H9 (cell line): Measurements from ENCODE around the gene HAGH. TPM values are rescaled to one million over a fixed set of nuclear protein-coding genes. Genes with fewer than 3 reads are reported as not detected.

ENCODE experiments used
- DNase-seq: peaks from one replicate; pipeline ENCODE4 v3.0.0-alpha.2; 2017
- H2AFZ ChIP-seq: one replicate; pipeline ENCODE4 v1.6.1; 2013; ENCODE audit warnings: mild to moderate bottlenecking, low read length, control low read depth, moderate library complexity
- H2AK5ac ChIP-seq: 2 replicates; pipeline ENCODE4 v1.6.1; 2013; ENCODE audit warnings: low read length, control low read depth, mixed read lengths; ENCODE audit not compliant: insufficient read length
- H2BK120ac ChIP-seq: one replicate; pipeline ENCODE4 v1.6.1; 2013; ENCODE audit warnings: low read depth, mild to moderate bottlenecking, low read length, control low read depth, inconsistent platforms; ENCODE audit not compliant: poor library complexity, severe bottlenecking
- H2BK12ac ChIP-seq: 2 replicates; pipeline ENCODE4 v1.6.1; 2013; ENCODE audit warnings: low read length, control low read depth, mixed read lengths, low read depth; ENCODE audit not compliant: insufficient read length
- H2BK15ac ChIP-seq: 2 replicates; pipeline ENCODE4 v1.6.1; 2013; ENCODE audit warnings: low read depth, low read length, control low read depth
- H2BK20ac ChIP-seq: one replicate; pipeline ENCODE4 v1.6.1; 2013; ENCODE audit warnings: low read depth, mild to moderate bottlenecking, low read length, control low read depth, inconsistent platforms; ENCODE audit not compliant: poor library complexity, severe bottlenecking
- H2BK5ac ChIP-seq: 2 replicates; pipeline ENCODE4 v1.6.1; 2013; ENCODE audit warnings: low read length, control low read depth, mixed read lengths; ENCODE audit not compliant: insufficient read length
- H3K14ac ChIP-seq: 2 replicates; pipeline ENCODE4 v1.6.1; 2013; ENCODE audit warnings: low read length, control low read depth; ENCODE audit not compliant: insufficient read depth
- H3K18ac ChIP-seq: 2 replicates; pipeline ENCODE4 v1.6.1; 2013; ENCODE audit warnings: low read depth, mild to moderate bottlenecking, mixed read lengths, low read length, control low read depth; ENCODE audit not compliant: insufficient read length
- H3K23ac ChIP-seq: 2 replicates; pipeline ENCODE4 v1.6.1; 2013; ENCODE audit warnings: low read length, control low read depth, mixed read lengths, low read depth; ENCODE audit not compliant: insufficient read length
- H3K23me2 ChIP-seq: 2 replicates; pipeline ENCODE4 v1.6.1; 2013; ENCODE audit warnings: low read depth, mild to moderate bottlenecking, mixed read lengths, low read length, control low read depth; ENCODE audit not compliant: insufficient read length, poor library complexity, severe bottlenecking
- H3K27ac ChIP-seq: 2 replicates; pipeline ENCODE4 v1.5.1; 2013; ENCODE audit warnings: low read length, control low read depth, mixed read lengths, low read depth; ENCODE audit not compliant: insufficient read length
- H3K27me3 ChIP-seq: 2 replicates; pipeline ENCODE4 v1.6.1; 2013; ENCODE audit warnings: low read length, control low read depth, inconsistent platforms; ENCODE audit not compliant: insufficient read depth
- H3K4ac ChIP-seq: 2 replicates; pipeline ENCODE4 v1.6.1; 2013; ENCODE audit warnings: low read depth, mild to moderate bottlenecking, control low read depth, inconsistent platforms, low read length, moderate library complexity
- H3K4me1 ChIP-seq: 2 replicates; pipeline ENCODE4 v1.6.1; 2013; ENCODE audit warnings: low read length, control low read depth, inconsistent platforms; ENCODE audit not compliant: insufficient read depth
- H3K4me2 ChIP-seq: 2 replicates; pipeline ENCODE4 v1.6.1; 2013; ENCODE audit warnings: low read length, control low read depth, mixed read lengths; ENCODE audit not compliant: insufficient read length, insufficient read depth
- H3K56ac ChIP-seq: 2 replicates; pipeline ENCODE4 v1.6.1; 2013; ENCODE audit warnings: low read depth, mild to moderate bottlenecking, mixed read lengths, low read length, control low read depth; ENCODE audit not compliant: insufficient read length
- H3K79me1 ChIP-seq: 2 replicates; pipeline ENCODE4 v1.6.1; 2013; ENCODE audit warnings: low read depth, mild to moderate bottlenecking, moderate library complexity, low read length, control low read depth, inconsistent platforms; ENCODE audit not compliant: insufficient read depth, poor library complexity, severe bottlenecking
- H3K79me2 ChIP-seq: 2 replicates; pipeline ENCODE4 v1.6.1; 2013; ENCODE audit warnings: low read length, control low read depth, inconsistent platforms; ENCODE audit not compliant: insufficient read depth
- H3K9ac ChIP-seq: 2 replicates; pipeline ENCODE4 v1.6.1; 2013; ENCODE audit warnings: low read length, control low read depth, mixed read lengths; ENCODE audit not compliant: insufficient read length; ENCODE audit errors: extremely low read depth
- H3K9me3 ChIP-seq: one replicate; pipeline ENCODE4 v1.6.1; 2013; ENCODE audit warnings: low read depth, low read length, inconsistent platforms; ENCODE audit not compliant: control insufficient read depth
- H3T11ph ChIP-seq: one replicate; pipeline ENCODE4 v1.6.1; 2013; ENCODE audit warnings: mild to moderate bottlenecking, low read length, control low read depth, inconsistent platforms
- H4K20me1 ChIP-seq: one replicate; pipeline ENCODE4 v1.6.1; 2013; ENCODE audit not compliant: control insufficient read depth, insufficient read length, insufficient read depth
- H4K5ac ChIP-seq: 2 replicates; pipeline ENCODE4 v1.6.1; 2013; ENCODE audit warnings: low read depth, mild to moderate bottlenecking, mixed read lengths, low read length, control low read depth; ENCODE audit not compliant: insufficient read length
- H4K8ac ChIP-seq: replicated peaks from 2 replicates; pipeline ENCODE4 v1.6.1; 2013; ENCODE audit warnings: low read length, control low read depth, mixed read lengths, low read depth; ENCODE audit not compliant: insufficient read length
- H4K91ac ChIP-seq: 2 replicates; pipeline ENCODE4 v1.6.1; 2013; ENCODE audit warnings: low read depth, mild to moderate bottlenecking, moderate library complexity, mixed read lengths, low read length, control low read depth; ENCODE audit not compliant: insufficient read length
- H3K27ac Mint-ChIP-seq, 3 experiments: 2 replicates in 2 of 3; 3 replicates in 1 of 3; pipeline ENCODE4 v1.8.0; 2020 to 2021; ENCODE audit warnings: mixed read lengths in 3 of 3, mild to moderate bottlenecking in 1 of 3, moderate library complexity in 1 of 3
- H3K27me3 Mint-ChIP-seq: 2 replicates; pipeline ENCODE4 v1.8.0; 2021; ENCODE audit warnings: low read depth, mild to moderate bottlenecking, moderate library complexity, mixed read lengths
- H3K36me3 Mint-ChIP-seq, 3 experiments: 2 replicates in 2 of 3; 3 replicates in 1 of 3; pipeline ENCODE4 v1.8.0; 2020 to 2021; ENCODE audit warnings: low read depth in 3 of 3, mixed read lengths in 3 of 3; ENCODE audit not compliant: insufficient read depth in 1 of 3
- H3K4me1 Mint-ChIP-seq, 2 experiments: 2 replicates each; pipeline ENCODE4 v1.8.0; 2020; ENCODE audit warnings: mixed read lengths in 2 of 2
- H3K4me3 Mint-ChIP-seq, 2 experiments: 2 replicates in 1 of 2; 3 replicates in 1 of 2; pipeline ENCODE4 v1.8.0; 2020 to 2021; ENCODE audit warnings: mild to moderate bottlenecking in 2 of 2, mixed read lengths in 2 of 2, moderate library complexity in 1 of 2
- H3K9me3 Mint-ChIP-seq, 2 experiments: 2 replicates in 1 of 2; 3 replicates in 1 of 2; pipeline ENCODE4 v1.8.0; 2020; ENCODE audit warnings: mild to moderate bottlenecking in 2 of 2, mixed read lengths in 2 of 2, moderate library complexity in 1 of 2
- WGBS: extraction: QIAGEN DNeasy Blood & Tissue Kit; methylation state at CpG from one replicate; pipeline ENCODE4 v1.1.7; 2013; ENCODE audit warnings: missing lambda C conversion rate, low lambda C conversion rate, mixed read lengths; ENCODE audit not compliant: insufficient read length; ENCODE audit errors: extremely low coverage; 5-methylcytosine and 5-hydroxymethylcytosine counted together
- total RNA-seq: library from RNA; stranded (reverse); gene quantifications from 2 replicates; pipeline ENCODE4 v1.2.1, GENCODE V29; 2021
- TF ChIP-seq, protein P1 (sequence below): fragments of 200-600 bp; sonication (generic); conservative IDR thresholded peaks from 3 replicates; pipeline ENCODE4 v1.8.0; 2021; ENCODE audit warnings: antibody characterized with exemption, mild to moderate bottlenecking

HAGH gene
- total RNA-seq, 1 experiment from 2014 or later = 30.0 TPM

DNA sequence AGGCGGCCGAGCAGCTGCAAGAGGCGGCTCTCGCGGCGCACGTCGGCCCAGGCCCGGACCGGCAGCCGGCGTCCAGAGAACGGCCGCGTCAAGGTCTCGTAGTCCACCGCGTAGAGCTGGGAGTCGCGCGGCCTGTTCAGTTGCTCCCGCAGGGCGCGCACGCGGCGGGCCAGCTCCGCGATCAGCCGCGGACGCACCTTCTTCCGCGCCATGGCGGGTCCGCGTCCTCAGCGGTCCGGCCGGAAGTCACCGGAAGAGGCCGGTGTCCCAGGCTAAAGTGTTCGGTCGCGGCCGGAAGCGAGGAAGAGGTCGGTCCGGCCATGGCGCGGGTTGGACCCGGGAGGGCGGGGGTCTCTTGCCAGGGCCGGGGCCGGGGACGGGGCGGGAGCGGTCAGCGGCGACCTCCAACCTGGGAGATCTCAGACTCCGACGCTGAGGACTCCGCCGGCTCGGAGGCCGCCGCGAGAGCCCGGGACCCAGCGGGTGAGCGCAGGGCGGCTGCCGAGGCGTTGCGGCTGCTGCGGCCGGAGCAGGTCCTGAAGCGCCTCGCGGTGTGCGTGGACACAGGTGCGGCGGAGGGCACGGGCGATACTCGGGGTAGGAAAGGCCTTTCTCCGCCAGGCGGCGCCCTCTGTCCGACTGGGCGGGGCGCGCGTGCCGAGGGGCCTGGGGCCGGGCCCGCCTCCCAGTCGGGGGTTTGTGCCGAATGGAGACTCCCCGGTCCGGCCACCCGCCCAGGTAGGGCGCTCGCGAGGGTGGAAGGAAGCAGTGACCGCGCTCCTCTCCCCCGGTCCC lies 53.5 kb downstream of the HAGH start, which contains the start of gene MRPS34:
MRPS34 (minus strand) TSS at position 227 of the 795 bp plus-strand sequence; CDS start at position 212, 15 bp downstream.
- H3K27me3 Mint-ChIP-seq = no peaks in the 10 kb centered on the region; the same call in 1 of the 2 replicates
- Histone ChIP-seq H3K79me1 (peaks cover 5% of the 10 kb centered on the region), H2AK5ac (no peak within 1 kb of the TSS), H2BK5ac (no peak within 1 kb of the TSS), H2BK20ac (no peak within 1 kb of the TSS), H3K23me2 (peaks cover 9% of the 10 kb centered on the region), H3K9ac (peak within 1 kb of the TSS; percentile 66), H3K14ac (peak within 1 kb of the TSS; percentile 79), H3K23ac (no peak within 1 kb of the TSS), H3K9me3 (no peaks in the 10 kb centered on the region), H3K18ac (peak within 1 kb of the TSS; percentile 44), H2BK15ac (no peak within 1 kb of the TSS), H4K8ac (no peak within 1 kb of the TSS), H2AFZ (no peak within 1 kb of the TSS), H3K27me3 (no peaks in the 10 kb centered on the region), H3K79me2 (no peaks in the 10 kb centered on the region; the same call in 1 of the 2 replicates), H3K56ac (no peak within 1 kb of the TSS), H4K91ac (no peak within 1 kb of the TSS), H4K20me1 (no peaks in the 10 kb centered on the region), H3K4me2 (peak within 1 kb of the TSS; percentile 64), H3T11ph (no peak within 1 kb of the TSS), H3K27ac (no peak within 1 kb of the TSS), H3K4ac (no peak within 1 kb of the TSS), H4K5ac (no peak within 1 kb of the TSS), H2BK120ac (no peak within 1 kb of the TSS), H3K4me1 (no peaks in the 10 kb centered on the region), H2BK12ac (no peak within 1 kb of the TSS)
- no CpG with 5 or more reads among the region's 108 CpGs for WGBS
- peaks cover 9 to 41% (median 21%) of the 10 kb centered on the region in 3 experiments; a peak in 6 of 7 replicates for H3K36me3 Mint-ChIP-seq
- DNase-seq = peak; percentile 91
- peaks cover 3 to 19% of the 10 kb centered on the region in 2 experiments for H3K4me1 Mint-ChIP-seq
- H3K27ac Mint-ChIP-seq = peak within 1 kb of the TSS; percentile 98 to 99 (median 99); a peak in 6 of 7 replicates
- no peaks in the 10 kb centered on the region for H3K9me3 Mint-ChIP-seq
- TF ChIP-seq, protein P1, sequence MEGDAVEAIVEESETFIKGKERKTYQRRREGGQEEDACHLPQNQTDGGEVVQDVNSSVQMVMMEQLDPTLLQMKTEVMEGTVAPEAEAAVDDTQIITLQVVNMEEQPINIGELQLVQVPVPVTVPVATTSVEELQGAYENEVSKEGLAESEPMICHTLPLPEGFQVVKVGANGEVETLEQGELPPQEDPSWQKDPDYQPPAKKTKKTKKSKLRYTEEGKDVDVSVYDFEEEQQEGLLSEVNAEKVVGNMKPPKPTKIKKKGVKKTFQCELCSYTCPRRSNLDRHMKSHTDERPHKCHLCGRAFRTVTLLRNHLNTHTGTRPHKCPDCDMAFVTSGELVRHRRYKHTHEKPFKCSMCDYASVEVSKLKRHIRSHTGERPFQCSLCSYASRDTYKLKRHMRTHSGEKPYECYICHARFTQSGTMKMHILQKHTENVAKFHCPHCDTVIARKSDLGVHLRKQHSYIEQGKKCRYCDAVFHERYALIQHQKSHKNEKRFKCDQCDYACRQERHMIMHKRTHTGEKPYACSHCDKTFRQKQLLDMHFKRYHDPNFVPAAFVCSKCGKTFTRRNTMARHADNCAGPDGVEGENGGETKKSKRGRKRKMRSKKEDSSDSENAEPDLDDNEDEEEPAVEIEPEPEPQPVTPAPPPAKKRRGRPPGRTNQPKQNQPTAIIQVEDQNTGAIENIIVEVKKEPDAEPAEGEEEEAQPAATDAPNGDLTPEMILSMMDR = peak; percentile 96
- peak within 1 kb of the TSS; percentile 95 to 98 for H3K4me3 Mint-ChIP-seq
